Measurements from ENCODE around the gene HECTD1. TPM values are rescaled to one million over a fixed set of nuclear protein-coding genes. Genes with fewer than 3 reads are reported as not detected.

Gene HECTD1
- total and polyA plus RNA-seq, 10 of the 15 experiments (the other 5 are each of a cell fraction or from before 2014, with no cell fraction given) = 27.3 to 116 (median 57.7) TPM

GRCh38 chr14:31127690-31128089 is 79.9 kb downstream of the HECTD1 start (continued):
- no peak for TF ChIP-seq PRDM15 (CRISPR knock-in tag; IDR thresholded peaks at IDR 0.05)
- TF ChIP-seq YBX1 (IDR thresholded peaks at IDR 0.05) = no peak
- TF ChIP-seq JUNB (IDR thresholded peaks at IDR 0.05) = no peak
- no peak for TF ChIP-seq RBBP5 (conservative IDR thresholded peaks at IDR 0.05)
- no peak for TF ChIP-seq CHD4 (IDR thresholded peaks at IDR 0.05)
- TF ChIP-seq ZBTB40 (IDR thresholded peaks at IDR 0.05; ENCODE audit: borderline replicate concordance) = no peak
- no peak for TF ChIP-seq ETV6 (conservative IDR thresholded peaks at IDR 0.05 in 1 of 2, IDR thresholded peaks at IDR 0.05 in 1 of 2; ENCODE audit: borderline replicate concordance in 1 of 2, low read depth in 1 of 2)
- TF ChIP-seq FOS (IDR thresholded peaks at IDR 0.05; ENCODE audit: borderline replicate concordance, extremely low read depth, insufficient read length) = no peak
- no peak for TF ChIP-seq REST (IDR thresholded peaks at IDR 0.05; ENCODE audit: low read depth, low read length)
- TF ChIP-seq NR2F1 (conservative IDR thresholded peaks at IDR 0.05) = peak; percentile 44; the same call in 1 of the 2 replicates
- peak; percentile 81 for TF ChIP-seq SMAD1 (IDR thresholded peaks at IDR 0.05; ENCODE audit: low read depth, partially characterized antibody)
- no peak for TF ChIP-seq MLLT1 (IDR thresholded peaks at IDR 0.05)
- no peak for TF ChIP-seq ATF2 (IDR thresholded peaks at IDR 0.05; ENCODE audit: low read length)
- peak; percentile 78 for TF ChIP-seq FOXK2 (IDR thresholded peaks at IDR 0.05)
- peak; percentile 81 for TF ChIP-seq BMI1 (IDR thresholded peaks at IDR 0.05; ENCODE audit: borderline replicate concordance)
